ENCODE measurements around the gene ZSCAN25. TPM values are rescaled to one million over a fixed set of nuclear protein-coding genes. Genes with fewer than 3 reads are reported as not detected.
A peak's percentile ranks its signal among the peaks of the same experiment; 100 is the strongest.
"Not testable (repeated sequence)": the region's sequence is repeated elsewhere in the genome, so short reads cannot be mapped to it uniquely, and the experiment has no call there.

The ZSCAN25 gene
- total and polyA plus RNA-seq, 4 experiments from 2014 or later: 10.2 to 43.1 (median 29.4) TPM

GRCh38 chr7:99628471-99629465, 12.0 kb downstream of the ZSCAN25 start:
- Histone ChIP-seq H3K4me3 (ENCODE audit: low read length in 2 of 2) (no peak overlapping the region), H3K9me3 (ENCODE audit: control insufficient read depth in 1 of 2, low read length in 2 of 2) (no peaks in the 10 kb centered on the region), H3K36me3 (ENCODE audit: insufficient read depth, low read length) (peaks cover 60% of the 10 kb centered on the region), H3K27ac (ENCODE audit: low read depth, low read length) (no peak overlapping the region), H3K27me3 (ENCODE audit: insufficient read depth, low read length) (no peaks in the 10 kb centered on the region), H3K4me1 (ENCODE audit: insufficient read depth, low read length) (peaks cover 17% of the 10 kb centered on the region)
- ChIA-PET CTCF (ENCODE audit: partially characterized antibody) (interaction anchor here (0.9 kb wide), 1 partner anchor 12 kb away, joined by 3 read pairs; the partner anchor contains the start of gene ZSCAN25), POLR2A (ENCODE audit: partially characterized antibody) (no interaction called here)
- H3K27ac Mint-ChIP-seq: peak overlapping the region in 2 of 7 donors; percentile 44 to 63
- DNase-seq: no peak
- no peak overlapping the region for H3K4me3 Mint-ChIP-seq
- peaks cover 24 to 36% (median 30%) of the 10 kb centered on the region in 4 donors for H3K4me1 Mint-ChIP-seq
- intact Hi-C loops (cut with micrococcal nuclease): no loop called here
- H3K9me3 Mint-ChIP-seq: no peaks in the 10 kb centered on the region
- H3K36me3 Mint-ChIP-seq: peaks cover 64 to 86% of the 10 kb centered on the region in 2 donors
- no peaks in the 10 kb centered on the region for H3K27me3 Mint-ChIP-seq

GRCh38 chr7:99629643-99630042, 12.9 kb downstream of the ZSCAN25 start:
- H3K9me3 ChIP-seq (ENCODE audit: control insufficient read depth in 1 of 2, low read length in 2 of 2): no peaks in the 10 kb centered on the region
- ChIA-PET POLR2A (ENCODE audit: partially characterized antibody) (interaction anchor here (1.7 kb wide), 1 partner anchor 13 kb away, joined by 4 read pairs; the partner anchor contains the start of gene ZSCAN25), CTCF (ENCODE audit: partially characterized antibody) (no interaction called here)
- Mint-ChIP-seq H3K36me3 (peaks cover 55 to 81% of the 10 kb centered on the region in 2 donors), H3K27me3 (no peaks in the 10 kb centered on the region), H3K9me3 (no peaks in the 10 kb centered on the region), H3K27ac (no peak overlapping the region), H3K4me3 (no peak overlapping the region), H3K4me1 (peaks cover 15 to 27% (median 21%) of the 10 kb centered on the region in 4 donors)
- intact Hi-C loops (cut with micrococcal nuclease): no loop called here
- no peak overlapping the region for H3K4me3 ChIP-seq (ENCODE audit: low read length in 2 of 2)
- H3K27me3 ChIP-seq (ENCODE audit: insufficient read depth, low read length): no peaks in the 10 kb centered on the region
- H3K27ac ChIP-seq (ENCODE audit: low read depth, low read length): no peak overlapping the region
- peaks cover 8% of the 10 kb centered on the region for H3K4me1 ChIP-seq (ENCODE audit: insufficient read depth, low read length)
- no peak for DNase-seq
- peaks cover 61% of the 10 kb centered on the region for H3K36me3 ChIP-seq (ENCODE audit: insufficient read depth, low read length)

- Mint-ChIP-seq H3K27me3 (no peaks in the 10 kb centered on the region), H3K4me1 (peaks cover 4 to 9% (median 6%) of the 10 kb centered on the region in 4 donors), H3K27ac (peak overlapping the region in 4 of 7 donors; percentile 56 to 88 (median 64)), H3K36me3 (peaks cover 50 to 69% of the 10 kb centered on the region in 2 donors), H3K4me3 (no peak overlapping the region), H3K9me3 (no peaks in the 10 kb centered on the region)
- ChIA-PET POLR2A (ENCODE audit: partially characterized antibody) (interaction anchor here (1.7 kb wide), 1 partner anchor 15 kb away, joined by 4 read pairs; the partner anchor contains the start of gene ZSCAN25), CTCF (ENCODE audit: partially characterized antibody) (interaction anchor here (0.7 kb wide), 1 partner anchor 16 kb away, joined by 3 read pairs; no protein-coding TSS in a partner anchor)
- H3K27me3 ChIP-seq (ENCODE audit: insufficient read depth, low read length): no peaks in the 10 kb centered on the region
- no peak overlapping the region for H3K4me3 ChIP-seq (ENCODE audit: low read length in 2 of 2)
- peaks cover 45% of the 10 kb centered on the region for H3K36me3 ChIP-seq (ENCODE audit: insufficient read depth, low read length)
- intact Hi-C loops (cut with micrococcal nuclease): no loop called here
- DNase-seq: no peak
- H3K27ac ChIP-seq (ENCODE audit: low read depth, low read length): no peak overlapping the region
- H3K9me3 ChIP-seq (ENCODE audit: control insufficient read depth in 1 of 2, low read length in 2 of 2): no peaks in the 10 kb centered on the region
- no peaks in the 10 kb centered on the region for H3K4me1 ChIP-seq (ENCODE audit: insufficient read depth, low read length)
Measured at GRCh38 chr7:99631295-99632109, 14.8 kb downstream of the ZSCAN25 start.

GRCh38 chr7:99637414-99637813, 20.7 kb downstream of the ZSCAN25 start:
- not testable (repeated sequence) for H3K4me1 Mint-ChIP-seq

GRCh38 chr7:99638731-99639130, 22.0 kb downstream of the ZSCAN25 start:
- no peaks in the 10 kb centered on the region for H3K9me3 Mint-ChIP-seq
- DNase-seq: no peak
- H3K27ac Mint-ChIP-seq: no peak overlapping the region
- H3K4me3 ChIP-seq (ENCODE audit: low read length in 2 of 2): no peak overlapping the region
- ChIA-PET POLR2A (ENCODE audit: partially characterized antibody) (no interaction called here), CTCF (ENCODE audit: partially characterized antibody) (no interaction called here)
- no peak overlapping the region for H3K4me3 Mint-ChIP-seq
- H3K27ac ChIP-seq (ENCODE audit: low read depth, low read length): no peak overlapping the region
- intact Hi-C loops (cut with micrococcal nuclease): no loop called here
- H3K4me1 Mint-ChIP-seq: peaks cover 0 to 2% (median under 1%) of the 10 kb centered on the region in 4 donors
- H3K36me3 ChIP-seq (ENCODE audit: insufficient read depth, low read length): peaks cover 1% of the 10 kb centered on the region
- H3K27me3 Mint-ChIP-seq: no peaks in the 10 kb centered on the region
- H3K9me3 ChIP-seq (ENCODE audit: control insufficient read depth in 1 of 2, low read length in 2 of 2): no peaks in the 10 kb centered on the region
- H3K4me1 ChIP-seq (ENCODE audit: insufficient read depth, low read length): no peaks in the 10 kb centered on the region
- H3K27me3 ChIP-seq (ENCODE audit: insufficient read depth, low read length): no peaks in the 10 kb centered on the region
- peaks cover 29 to 31% of the 10 kb centered on the region in 2 donors for H3K36me3 Mint-ChIP-seq

More at GRCh38 chr7:99637414-99637813, 20.7 kb downstream of the ZSCAN25 start:
- H3K4me3 ChIP-seq (ENCODE audit: low read length in 2 of 2); H3K4me3 Mint-ChIP-seq; H3K36me3 ChIP-seq (ENCODE audit: insufficient read depth, low read length); H3K9me3 Mint-ChIP-seq; H3K9me3 ChIP-seq (ENCODE audit: control insufficient read depth in 1 of 2, low read length in 2 of 2); CTCF ChIA-PET (ENCODE audit: partially characterized antibody); intact Hi-C loops (cut with micrococcal nuclease); H3K27me3 Mint-ChIP-seq; DNase-seq; H3K27ac ChIP-seq (ENCODE audit: low read depth, low read length); H3K4me1 ChIP-seq (ENCODE audit: insufficient read depth, low read length); H3K27me3 ChIP-seq (ENCODE audit: insufficient read depth, low read length): not testable (repeated sequence)
- Mint-ChIP-seq H3K36me3 (peaks cover 25 to 35% of the 10 kb centered on the region in 2 donors), H3K27ac (peak overlapping the region in 1 of 7 donors; percentile 15)
- POLR2A ChIA-PET (ENCODE audit: partially characterized antibody): interaction anchor here (1.2 kb wide), 1 partner anchor 13 kb away, joined by 3 read pairs; no protein-coding TSS in a partner anchor

- ChIA-PET CTCF (ENCODE audit: partially characterized antibody) (no interaction called here), POLR2A (ENCODE audit: partially characterized antibody) (no interaction called here)
- no peak overlapping the region for H3K4me3 ChIP-seq (ENCODE audit: low read length in 2 of 2)
- intact Hi-C loops (cut with micrococcal nuclease): no loop called here
- DNase-seq: no peak
- H3K27ac Mint-ChIP-seq: no peak overlapping the region
- no peaks in the 10 kb centered on the region for H3K9me3 ChIP-seq (ENCODE audit: control insufficient read depth in 1 of 2, low read length in 2 of 2)
- no peaks in the 10 kb centered on the region for H3K4me1 ChIP-seq (ENCODE audit: insufficient read depth, low read length)
- no peaks in the 10 kb centered on the region for H3K9me3 Mint-ChIP-seq
- H3K27ac ChIP-seq (ENCODE audit: low read depth, low read length): no peak overlapping the region
- H3K27me3 Mint-ChIP-seq: no peaks in the 10 kb centered on the region
- H3K36me3 ChIP-seq (ENCODE audit: insufficient read depth, low read length): no peaks in the 10 kb centered on the region
- H3K4me1 Mint-ChIP-seq: peaks cover 0 to 2% (median under 1%) of the 10 kb centered on the region in 4 donors
- peaks cover 31 to 32% of the 10 kb centered on the region in 2 donors for H3K36me3 Mint-ChIP-seq
- no peak overlapping the region for H3K4me3 Mint-ChIP-seq
- no peaks in the 10 kb centered on the region for H3K27me3 ChIP-seq (ENCODE audit: insufficient read depth, low read length)
Measured at GRCh38 chr7:99639267-99639666, 22.5 kb downstream of the ZSCAN25 start.

GRCh38 chr7:99642027-99642426, 25.3 kb downstream of the ZSCAN25 start:
- H3K4me1 Mint-ChIP-seq: peaks cover 0 to 5% (median under 1%) of the 10 kb centered on the region in 4 donors
- Histone ChIP-seq H3K27me3 (ENCODE audit: insufficient read depth, low read length) (no peaks in the 10 kb centered on the region), H3K27ac (ENCODE audit: low read depth, low read length) (no peak overlapping the region), H3K36me3 (ENCODE audit: insufficient read depth, low read length) (no peaks in the 10 kb centered on the region), H3K4me1 (ENCODE audit: insufficient read depth, low read length) (no peaks in the 10 kb centered on the region), H3K4me3 (ENCODE audit: low read length in 2 of 2) (no peak overlapping the region), H3K9me3 (ENCODE audit: control insufficient read depth in 1 of 2, low read length in 2 of 2) (no peaks in the 10 kb centered on the region)
- H3K36me3 Mint-ChIP-seq: peaks cover 44 to 53% of the 10 kb centered on the region in 2 donors
- POLR2A ChIA-PET (ENCODE audit: partially characterized antibody): no interaction called here
- no peak overlapping the region for H3K4me3 Mint-ChIP-seq
- intact Hi-C loops (cut with micrococcal nuclease): no loop called here
- no peaks in the 10 kb centered on the region for H3K9me3 Mint-ChIP-seq
- peak overlapping the region in 1 of 7 donors; percentile 75 for H3K27ac Mint-ChIP-seq
- no peak for DNase-seq
- H3K27me3 Mint-ChIP-seq: no peaks in the 10 kb centered on the region
- CTCF ChIA-PET (ENCODE audit: partially characterized antibody): no interaction called here

Measured in CD4-positive, alpha-beta memory T cell (primary cell).